SK-N-SH (cell line): ENCODE results near the gene TMPRSS11A. TPM values are rescaled to one million over a fixed set of nuclear protein-coding genes. Genes with fewer than 3 reads are reported as not detected.

ENCODE experiments used
- CTCF ChIA-PET: fragments of 300-600, 350-600 bp; formaldehyde crosslinking; extraction: SDS; loops from one replicate; lab custom pipeline; 2021; lab: Yijun Ruan, JAX
- POLR2A ChIA-PET: fragments of 350-600 bp; sonication (Branson Sonifier 250); formaldehyde crosslinking; extraction: SDS; loops from one replicate; lab custom pipeline; 2020; ENCODE audit warnings: antibody characterized with exemption, inconsistent platforms; lab: Yijun Ruan, JAX
- DNase-seq: peaks from one replicate; pipeline ENCODE4 v3.0.0; 2012
- H2AFZ ChIP-seq: fragments of 200-600 bp; sonication (generic); 2 replicates; pipeline ENCODE4 v1.8.1; 2016; ENCODE audit warnings: antibody characterized with exemption, mild to moderate bottlenecking, low read depth
- H3F3A ChIP-seq: fragments of 200-600 bp; sonication (generic); replicated peaks from 2 replicates; pipeline ENCODE3; 2016; ENCODE audit warnings: antibody characterized with exemption, mild to moderate bottlenecking; ENCODE audit not compliant: insufficient read depth
- H3K27ac ChIP-seq, 2 experiments: fragments of 200-500 bp in 1 of 2; fragments of 200-600 bp in 1 of 2; sonication (Bioruptor generic) in 1 of 2; sonication (generic), shearing (Covaris generic) in 1 of 2; 2 replicates each; pipeline versions ENCODE4 v1.5.1 to v1.6.1; 2014 to 2016; ENCODE audit warnings: low read depth in 2 of 2, inconsistent platforms in 1 of 2, low read length in 1 of 2, mild to moderate bottlenecking in 1 of 2, mixed read lengths in 1 of 2
- H3K27me3 ChIP-seq: fragments of 200-600 bp; sonication (generic), shearing (Covaris generic); 2 replicates; pipeline ENCODE4 v1.6.1; 2016; ENCODE audit warnings: mixed run types; ENCODE audit not compliant: insufficient read depth
- H3K36me3 ChIP-seq, 2 experiments: fragments of 200-500 bp in 1 of 2; fragments of 200-600 bp in 1 of 2; sonication (Bioruptor generic) in 1 of 2; sonication (generic) in 1 of 2; replicated peaks in 1 of 2; 2 replicates each; pipeline versions ENCODE3 to v1.5.1; 2014 to 2016; ENCODE audit warnings: low read length in 1 of 2, mild to moderate bottlenecking in 1 of 2; ENCODE audit not compliant: insufficient read depth in 2 of 2, control insufficient read depth in 1 of 2
- H3K4me1 ChIP-seq, 2 experiments: fragments of 200-500 bp in 1 of 2; fragments of 200-600 bp in 1 of 2; sonication (Bioruptor generic) in 1 of 2; sonication (generic), shearing (Covaris generic) in 1 of 2; 2 replicates each; pipeline versions ENCODE4 v1.5.1 to v1.6.1; 2014 to 2016; ENCODE audit warnings: low read depth in 1 of 2, low read length in 1 of 2, mixed run types in 1 of 2; ENCODE audit not compliant: insufficient read depth in 2 of 2, control insufficient read depth in 1 of 2
- H3K4me2 ChIP-seq: fragments of 200-600 bp; sonication (generic), shearing (Covaris generic); 2 replicates; pipeline ENCODE4 v1.6.1; 2017; ENCODE audit warnings: mixed run types
- H3K4me3 ChIP-seq, 2 experiments: fragments of 200-500 bp in 1 of 2; fragments of 200-600 bp in 1 of 2; sonication (Bioruptor generic) in 1 of 2; sonication (generic), shearing (Covaris generic) in 1 of 2; 2 replicates each; pipeline versions ENCODE4 v1.5.1 to v1.8.1; 2014 to 2016; ENCODE audit warnings: low read depth in 2 of 2, inconsistent platforms in 1 of 2, low read length in 1 of 2, mild to moderate bottlenecking in 1 of 2, mixed read lengths in 1 of 2, moderate library complexity in 1 of 2
- H3K79me2 ChIP-seq: fragments of 200-600 bp; sonication (generic); 2 replicates; pipeline ENCODE4 v1.8.1; 2017; ENCODE audit warnings: mild to moderate bottlenecking; ENCODE audit not compliant: insufficient read depth
- H3K9ac ChIP-seq: fragments of 200-600 bp; sonication (generic); 2 replicates; pipeline ENCODE4 v1.6.1; 2017; ENCODE audit warnings: mixed run types
- H3K9me2 ChIP-seq: fragments of 200-600 bp; sonication (generic); 2 replicates; pipeline ENCODE4 v1.6.1; 2017; ENCODE audit warnings: mixed run types
- H3K9me3 ChIP-seq: fragments of 200-600 bp; sonication (generic); 2 replicates; pipeline ENCODE4 v1.6.1; 2017; ENCODE audit warnings: mixed run types, mild to moderate bottlenecking, moderate library complexity
- H4K20me1 ChIP-seq: fragments of 200-600 bp; sonication (generic); 2 replicates; pipeline ENCODE4 v1.6.1; 2017; ENCODE audit warnings: mild to moderate bottlenecking, mixed run types; ENCODE audit not compliant: insufficient read depth
- FOXM1 ChIP-seq: IDR thresholded peaks from 2 replicates; pipeline ENCODE4 v1.4.0; 2012; ENCODE audit warnings: low read depth, mild to moderate bottlenecking
- GABPA ChIP-seq: IDR thresholded peaks from 2 replicates; pipeline ENCODE4 v1.4.0; 2012; ENCODE audit warnings: low read depth, mild to moderate bottlenecking
- GATA2 ChIP-seq: sonication (generic); formaldehyde crosslinking; IDR thresholded peaks from 2 replicates; pipeline ENCODE4 v1.5.0; 2020; ENCODE audit warnings: mild to moderate bottlenecking, missing genetic modification reagents
- RAD21 ChIP-seq: IDR thresholded peaks from 2 replicates; pipeline ENCODE4 v1.6.1; 2012; ENCODE audit warnings: mild to moderate bottlenecking, low read length
- RCOR1 ChIP-seq: fragments of 150-350 bp; IDR thresholded peaks from 2 replicates; pipeline ENCODE4 v1.6.1; 2017; ENCODE audit warnings: antibody characterized with exemption, low read length
- SIN3A ChIP-seq: IDR thresholded peaks from 2 replicates; pipeline ENCODE4 v1.6.1; 2012; ENCODE audit warnings: low read depth, mild to moderate bottlenecking, low read length, moderate library complexity, borderline replicate concordance
- SMC3 ChIP-seq: IDR thresholded peaks from 2 replicates; pipeline ENCODE4 v1.6.1; 2012; ENCODE audit warnings: low read depth, low read length, improper control_type of control experiment
- TEAD4 ChIP-seq: IDR thresholded peaks from 2 replicates; pipeline ENCODE4 v1.4.0; 2012; ENCODE audit warnings: mild to moderate bottlenecking, borderline replicate concordance; ENCODE audit not compliant: insufficient read depth
- polyA plus RNA-seq, 3 experiments: library from polyadenylated mRNA; depleted of rRNA; stranded (reverse); fragments of >200 nt; gene quantifications; 2 replicates each; pipeline ENCODE4 v1.2.3, GENCODE V29; 2012
- TF ChIP-seq, protein P1 (sequence below): IDR thresholded peaks from 2 replicates; pipeline ENCODE4 v1.6.1; 2012; ENCODE audit warnings: mild to moderate bottlenecking, low read depth, low read length, moderate library complexity
- TF ChIP-seq, protein P2 (sequence below): fragments of 200-600 bp; sonication (generic); IDR thresholded peaks from 2 replicates; pipeline ENCODE4 v1.6.1; 2017; ENCODE audit warnings: antibody characterized with exemption, mild to moderate bottlenecking, moderate library complexity
- TF ChIP-seq, protein P3 (sequence below): IDR thresholded peaks from 2 replicates; pipeline ENCODE4; 2012

TMPRSS11A gene
- polyA plus RNA-seq, 1 of the 3 experiments (the other 2 are of a cell fraction) = not detected

DNA sequence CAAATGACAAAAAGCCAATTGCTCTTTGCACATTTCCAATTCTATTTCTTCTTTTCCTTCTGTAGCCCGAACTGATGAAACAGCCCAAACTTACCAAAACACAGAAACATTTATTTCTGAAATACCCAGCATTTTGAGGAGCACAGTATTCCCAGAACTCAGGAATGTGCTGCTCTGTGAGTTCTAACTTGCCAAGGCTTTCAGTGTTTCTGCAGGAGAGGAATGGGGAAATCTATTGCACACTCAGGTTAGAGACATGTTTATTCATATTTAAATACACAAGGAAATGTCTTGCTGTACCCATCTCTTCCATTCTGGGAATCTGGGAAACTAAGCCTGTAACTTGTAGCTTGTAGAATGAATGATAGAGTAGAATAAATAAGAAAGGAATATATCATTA, 90.2 kb downstream of the TMPRSS11A start (continued):
- TF ChIP-seq SIN3A = no peak
- no peak for TF ChIP-seq GATA2 (CRISPR knock-in tag)
- no peak for TF ChIP-seq GABPA
- no peak for TF ChIP-seq RCOR1
- TF ChIP-seq, protein P1, sequence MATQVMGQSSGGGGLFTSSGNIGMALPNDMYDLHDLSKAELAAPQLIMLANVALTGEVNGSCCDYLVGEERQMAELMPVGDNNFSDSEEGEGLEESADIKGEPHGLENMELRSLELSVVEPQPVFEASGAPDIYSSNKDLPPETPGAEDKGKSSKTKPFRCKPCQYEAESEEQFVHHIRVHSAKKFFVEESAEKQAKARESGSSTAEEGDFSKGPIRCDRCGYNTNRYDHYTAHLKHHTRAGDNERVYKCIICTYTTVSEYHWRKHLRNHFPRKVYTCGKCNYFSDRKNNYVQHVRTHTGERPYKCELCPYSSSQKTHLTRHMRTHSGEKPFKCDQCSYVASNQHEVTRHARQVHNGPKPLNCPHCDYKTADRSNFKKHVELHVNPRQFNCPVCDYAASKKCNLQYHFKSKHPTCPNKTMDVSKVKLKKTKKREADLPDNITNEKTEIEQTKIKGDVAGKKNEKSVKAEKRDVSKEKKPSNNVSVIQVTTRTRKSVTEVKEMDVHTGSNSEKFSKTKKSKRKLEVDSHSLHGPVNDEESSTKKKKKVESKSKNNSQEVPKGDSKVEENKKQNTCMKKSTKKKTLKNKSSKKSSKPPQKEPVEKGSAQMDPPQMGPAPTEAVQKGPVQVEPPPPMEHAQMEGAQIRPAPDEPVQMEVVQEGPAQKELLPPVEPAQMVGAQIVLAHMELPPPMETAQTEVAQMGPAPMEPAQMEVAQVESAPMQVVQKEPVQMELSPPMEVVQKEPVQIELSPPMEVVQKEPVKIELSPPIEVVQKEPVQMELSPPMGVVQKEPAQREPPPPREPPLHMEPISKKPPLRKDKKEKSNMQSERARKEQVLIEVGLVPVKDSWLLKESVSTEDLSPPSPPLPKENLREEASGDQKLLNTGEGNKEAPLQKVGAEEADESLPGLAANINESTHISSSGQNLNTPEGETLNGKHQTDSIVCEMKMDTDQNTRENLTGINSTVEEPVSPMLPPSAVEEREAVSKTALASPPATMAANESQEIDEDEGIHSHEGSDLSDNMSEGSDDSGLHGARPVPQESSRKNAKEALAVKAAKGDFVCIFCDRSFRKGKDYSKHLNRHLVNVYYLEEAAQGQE = no peak

DNA sequence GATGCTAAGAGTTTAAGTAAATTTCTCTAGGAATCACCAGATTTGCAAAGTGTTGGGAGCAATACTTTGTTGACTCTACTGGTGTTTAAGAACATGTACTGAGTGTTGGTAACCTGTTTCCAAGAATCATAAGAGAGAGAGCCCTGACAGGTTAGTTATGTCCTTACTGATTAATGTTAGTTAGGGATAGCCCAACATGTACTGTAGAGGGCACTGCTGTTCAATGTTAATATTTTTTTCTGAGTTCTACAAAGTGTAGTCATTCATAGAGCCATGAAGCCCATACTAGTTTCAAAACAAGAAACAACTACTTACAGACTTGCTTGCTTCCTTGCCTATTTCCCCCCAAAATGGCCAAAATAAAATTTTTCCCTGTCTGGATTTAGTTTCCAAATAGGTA, 91.4 kb downstream of the TMPRSS11A start:
- H3K36me3 ChIP-seq = no peaks in the 10 kb centered on the region
- H3K9me3 ChIP-seq = no peaks in the 10 kb centered on the region
- POLR2A ChIA-PET = no interaction called here
- no peak overlapping the region for H3K4me2 ChIP-seq
- H3K4me3 ChIP-seq = no peak overlapping the region; a peak in 1 of 4 replicates
- H2AFZ ChIP-seq = 0 out of 2 replicates have a peak overlapping the region, but pooled peaks have one; percentile 37
- H3F3A ChIP-seq = no peaks in the 10 kb centered on the region
- peak; percentile 20 for DNase-seq
- H3K4me1 ChIP-seq = no peaks in the 10 kb centered on the region
- H4K20me1 ChIP-seq = no peaks in the 10 kb centered on the region
- TF ChIP-seq SIN3A = no peak
- TF ChIP-seq TEAD4 = no peak
- TF ChIP-seq, protein P2, sequence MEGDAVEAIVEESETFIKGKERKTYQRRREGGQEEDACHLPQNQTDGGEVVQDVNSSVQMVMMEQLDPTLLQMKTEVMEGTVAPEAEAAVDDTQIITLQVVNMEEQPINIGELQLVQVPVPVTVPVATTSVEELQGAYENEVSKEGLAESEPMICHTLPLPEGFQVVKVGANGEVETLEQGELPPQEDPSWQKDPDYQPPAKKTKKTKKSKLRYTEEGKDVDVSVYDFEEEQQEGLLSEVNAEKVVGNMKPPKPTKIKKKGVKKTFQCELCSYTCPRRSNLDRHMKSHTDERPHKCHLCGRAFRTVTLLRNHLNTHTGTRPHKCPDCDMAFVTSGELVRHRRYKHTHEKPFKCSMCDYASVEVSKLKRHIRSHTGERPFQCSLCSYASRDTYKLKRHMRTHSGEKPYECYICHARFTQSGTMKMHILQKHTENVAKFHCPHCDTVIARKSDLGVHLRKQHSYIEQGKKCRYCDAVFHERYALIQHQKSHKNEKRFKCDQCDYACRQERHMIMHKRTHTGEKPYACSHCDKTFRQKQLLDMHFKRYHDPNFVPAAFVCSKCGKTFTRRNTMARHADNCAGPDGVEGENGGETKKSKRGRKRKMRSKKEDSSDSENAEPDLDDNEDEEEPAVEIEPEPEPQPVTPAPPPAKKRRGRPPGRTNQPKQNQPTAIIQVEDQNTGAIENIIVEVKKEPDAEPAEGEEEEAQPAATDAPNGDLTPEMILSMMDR = peak; percentile 77
- peak; percentile 46; the same call in 1 of the 2 replicates for TF ChIP-seq SMC3
- no peak for TF ChIP-seq GATA2 (CRISPR knock-in tag)
- no peak for TF ChIP-seq FOXM1
- peak; percentile 67 for TF ChIP-seq RAD21
- TF ChIP-seq, protein P3, sequence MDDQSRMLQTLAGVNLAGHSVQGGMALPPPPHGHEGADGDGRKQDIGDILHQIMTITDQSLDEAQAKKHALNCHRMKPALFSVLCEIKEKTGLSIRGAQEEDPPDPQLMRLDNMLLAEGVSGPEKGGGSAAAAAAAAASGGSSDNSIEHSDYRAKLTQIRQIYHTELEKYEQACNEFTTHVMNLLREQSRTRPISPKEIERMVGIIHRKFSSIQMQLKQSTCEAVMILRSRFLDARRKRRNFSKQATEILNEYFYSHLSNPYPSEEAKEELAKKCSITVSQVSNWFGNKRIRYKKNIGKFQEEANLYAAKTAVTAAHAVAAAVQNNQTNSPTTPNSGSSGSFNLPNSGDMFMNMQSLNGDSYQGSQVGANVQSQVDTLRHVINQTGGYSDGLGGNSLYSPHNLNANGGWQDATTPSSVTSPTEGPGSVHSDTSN = peak; percentile 4; the same call in 1 of the 2 replicates
- TF ChIP-seq, all 33 proteins: peak for 4
- CTCF ChIA-PET = interaction anchor here (1.7 kb wide), 1 partner anchor 125 kb away, joined by 4 read pairs; no protein-coding TSS in a partner anchor
- no peak overlapping the region for H3K9ac ChIP-seq
- H3K9me2 ChIP-seq = no peaks in the 10 kb centered on the region
- no peaks in the 10 kb centered on the region for H3K79me2 ChIP-seq
- no peaks in the 10 kb centered on the region for H3K27me3 ChIP-seq
- no peak overlapping the region for H3K27ac ChIP-seq
